M059J (cell line): ENCODE measurements around the gene CRISP1. TPM values are rescaled to one million over a fixed set of nuclear protein-coding genes. Genes with fewer than 3 reads are reported as not detected.
A peak's percentile ranks its signal among the peaks of the same experiment; 100 is the strongest.
"Not testable (repeated sequence)": the region's sequence is repeated elsewhere in the genome, so short reads cannot be mapped to it uniquely, and the experiment has no call there.

Experiments
- DNase-seq: peaks from one replicate; pipeline ENCODE4 v3.0.0-alpha.2; 2012; ENCODE audit warnings: low read depth
- total RNA-seq: library from RNA; depleted of rRNA; stranded (reverse); fragments of >200 nt; shearing (Covaris generic); gene quantifications from 2 replicates; pipeline ENCODE4 v1.2.3, GENCODE V29; 2014; rRNA removed

Gene CRISP1
- total RNA-seq, 1 experiment from 2014 or later: not detected

GRCh38 chr6:49839957-49840356, 26.4 kb downstream of the CRISP1 start:
- DNase-seq: no peak

DNA sequence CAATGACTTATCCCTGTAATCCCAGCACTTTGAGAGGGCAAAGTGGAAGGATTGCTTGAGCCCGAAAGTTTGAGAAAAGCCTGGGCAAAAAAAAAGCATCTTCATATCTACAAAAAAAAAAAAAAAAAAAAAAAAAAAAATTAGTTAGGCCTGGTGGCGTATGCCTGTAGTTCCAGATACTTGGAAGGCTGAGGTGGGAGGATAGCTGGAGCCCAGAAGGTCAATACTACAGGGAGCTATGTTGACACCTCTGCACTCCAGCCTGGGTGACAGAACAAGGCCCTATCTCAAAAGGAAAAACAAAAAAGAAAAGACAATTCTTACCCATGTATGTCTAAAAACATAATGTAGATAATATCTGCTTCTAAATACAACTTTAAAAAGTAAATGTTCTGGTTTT, 27.2 kb downstream of the CRISP1 start:
- no peak for DNase-seq

GRCh38 chr6:49835140-49835539, 31.2 kb downstream of the CRISP1 start:
- DNase-seq: no peak

DNA sequence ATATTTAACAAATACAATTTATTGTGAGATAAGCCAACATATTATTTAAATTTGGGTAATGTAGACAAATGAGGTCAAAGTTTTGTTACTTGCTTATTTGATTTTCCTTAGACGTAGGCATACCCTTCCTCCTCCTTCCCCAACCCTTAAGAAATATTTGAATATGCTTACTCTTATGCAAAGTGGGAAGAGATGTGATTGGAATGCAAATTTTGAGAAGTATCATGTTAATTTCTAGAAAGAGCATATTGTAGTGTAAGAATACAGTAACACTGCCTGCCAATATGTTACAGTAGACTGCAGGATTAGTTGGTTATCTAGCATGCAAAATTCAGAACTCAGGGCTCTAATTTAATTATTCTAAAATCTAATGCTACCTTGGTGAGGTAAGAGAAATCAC, 32.9 kb downstream of the CRISP1 start:
- DNase-seq: no peak

GRCh38 chr6:49826743-49827406, 39.5 kb downstream of the CRISP1 start:
- peak; percentile 1 for DNase-seq

DNA sequence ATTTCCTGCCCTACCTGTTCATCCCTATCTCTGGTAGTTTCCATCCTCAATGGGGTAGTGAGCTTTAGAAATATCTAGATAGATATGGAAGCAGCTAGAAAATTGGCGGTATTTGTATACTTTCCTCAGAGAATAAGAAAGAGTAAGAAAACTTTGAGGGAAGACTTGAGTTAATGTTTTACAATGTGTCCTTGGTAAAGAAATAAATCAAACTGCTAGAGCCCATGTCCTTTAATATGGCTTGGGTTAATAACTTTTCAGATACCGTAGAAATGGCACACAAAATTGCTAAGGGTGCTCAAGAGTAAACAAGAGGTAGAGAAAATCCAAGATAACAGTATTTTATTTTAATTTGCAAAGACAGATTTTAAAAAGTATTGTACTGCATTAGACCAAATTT, 51.2 kb downstream of the CRISP1 start:
- DNase-seq: no peak

GRCh38 chr6:49813248-49813647, 53.1 kb downstream of the CRISP1 start:
- DNase-seq: no peak

GRCh38 chr6:49806145-49806544, 60.2 kb downstream of the CRISP1 start:
- DNase-seq: no peak

DNA sequence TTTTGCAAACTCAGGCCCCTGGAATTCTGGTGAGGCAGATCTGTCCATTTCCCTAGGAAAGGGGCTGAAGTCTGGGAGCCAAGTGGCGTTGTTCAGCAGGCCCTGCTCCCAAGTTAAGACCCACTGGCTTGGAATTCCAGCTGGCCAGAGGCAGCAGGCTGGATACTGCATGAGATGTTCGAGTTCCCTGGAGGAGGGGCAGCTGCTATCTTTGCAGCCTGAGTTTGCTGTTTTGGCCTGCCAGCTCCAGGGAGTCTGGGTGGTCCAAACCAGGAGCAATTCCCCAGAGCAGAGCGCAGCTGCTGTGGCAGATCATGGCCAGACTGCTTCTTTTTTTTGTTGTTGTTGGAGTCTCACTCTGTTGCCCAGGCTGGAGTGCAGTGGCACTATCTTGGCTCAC, 61.1 kb downstream of the CRISP1 start:
- DNase-seq: no peak

DNA sequence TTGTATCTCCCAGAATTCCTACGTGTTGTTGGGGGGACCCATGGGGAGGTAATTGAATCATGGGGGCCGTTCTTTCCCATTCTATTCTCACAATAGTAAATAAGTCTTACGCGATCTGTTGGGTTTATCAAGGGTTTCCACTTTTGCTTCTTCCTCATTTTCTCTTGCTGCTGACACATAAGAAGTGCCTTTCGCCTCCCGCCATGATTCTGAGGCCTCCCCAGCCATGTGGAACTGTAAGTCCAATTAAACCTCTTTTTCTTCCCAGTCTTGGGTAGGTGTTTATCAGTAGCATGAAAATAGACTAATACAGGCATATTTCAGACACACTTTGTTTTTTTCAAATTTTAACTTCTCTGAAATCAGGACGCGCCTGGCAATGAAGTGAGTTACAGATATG, 64.8 kb downstream of the CRISP1 start:
- no peak for DNase-seq

DNA sequence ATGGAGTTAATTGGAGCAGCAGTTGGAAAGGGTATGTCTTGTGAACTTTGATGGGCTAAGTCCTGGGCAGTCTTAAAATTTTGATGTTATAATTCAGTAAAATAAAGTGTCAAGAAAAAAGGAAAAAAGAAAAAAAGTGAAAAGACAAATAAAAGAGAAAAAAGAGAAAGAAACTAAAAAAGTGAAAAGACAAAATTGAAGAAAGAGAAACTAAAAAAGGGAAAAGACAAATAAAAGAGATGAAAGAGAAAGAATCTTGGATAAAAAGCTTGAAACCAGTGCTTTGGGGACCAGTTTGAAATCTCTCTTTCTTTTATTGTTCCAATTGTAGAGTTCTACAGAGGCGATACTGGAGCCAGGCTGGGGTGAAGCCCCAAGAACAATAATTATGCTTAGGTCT, 67.2 kb downstream of the CRISP1 start:
- no peak for DNase-seq

DNA sequence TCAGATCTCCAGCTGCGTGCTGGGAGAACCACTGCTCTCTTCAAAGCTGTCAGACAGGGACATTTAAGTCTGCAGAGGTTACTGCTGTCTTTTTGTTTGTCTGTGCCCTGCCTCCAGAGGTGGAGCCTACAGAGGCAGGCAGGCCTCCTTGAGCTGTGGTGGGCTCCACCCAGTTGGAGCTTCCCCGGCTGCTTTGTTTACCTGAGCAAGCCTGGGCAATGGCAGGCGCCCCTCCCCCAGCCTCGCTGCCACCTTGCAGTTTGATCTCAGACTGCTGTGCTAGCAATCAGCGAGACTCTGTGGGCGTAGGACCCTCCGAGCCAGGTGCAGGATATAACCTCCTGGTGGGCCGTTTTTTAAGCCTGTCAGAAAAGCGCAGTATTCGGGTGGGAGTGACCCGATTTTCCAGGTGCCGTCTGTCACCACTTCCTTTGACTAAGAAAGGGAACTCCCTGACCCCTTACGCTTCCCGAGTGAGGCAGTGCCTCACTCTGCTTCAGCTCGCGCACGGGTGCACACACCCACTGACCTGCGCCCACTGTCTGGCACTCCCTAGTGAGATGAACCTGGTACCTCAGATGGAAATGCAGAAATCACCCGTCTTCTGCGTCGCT, 69.4 kb downstream of the CRISP1 start:
- DNase-seq: not testable (repeated sequence)

DNA sequence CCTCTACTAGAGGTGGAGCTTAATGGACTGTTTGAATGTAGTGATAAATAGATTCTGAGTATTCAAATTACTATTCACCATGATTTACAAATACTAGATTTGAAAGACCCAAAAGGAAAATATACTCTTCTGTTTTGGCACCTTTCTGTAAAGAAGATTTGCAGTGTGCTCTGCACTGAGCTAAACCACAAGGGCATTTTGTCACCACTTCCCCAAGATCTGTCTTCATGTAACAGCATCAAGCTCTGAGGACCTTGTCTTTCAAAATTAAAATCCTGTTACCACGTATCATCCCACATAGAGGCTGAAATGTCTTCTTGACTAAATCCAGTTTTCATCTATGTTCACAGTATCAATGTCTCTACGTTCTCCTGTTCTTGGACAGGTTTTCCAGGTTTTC, 76.0 kb downstream of the CRISP1 start:
- DNase-seq: no peak

DNA sequence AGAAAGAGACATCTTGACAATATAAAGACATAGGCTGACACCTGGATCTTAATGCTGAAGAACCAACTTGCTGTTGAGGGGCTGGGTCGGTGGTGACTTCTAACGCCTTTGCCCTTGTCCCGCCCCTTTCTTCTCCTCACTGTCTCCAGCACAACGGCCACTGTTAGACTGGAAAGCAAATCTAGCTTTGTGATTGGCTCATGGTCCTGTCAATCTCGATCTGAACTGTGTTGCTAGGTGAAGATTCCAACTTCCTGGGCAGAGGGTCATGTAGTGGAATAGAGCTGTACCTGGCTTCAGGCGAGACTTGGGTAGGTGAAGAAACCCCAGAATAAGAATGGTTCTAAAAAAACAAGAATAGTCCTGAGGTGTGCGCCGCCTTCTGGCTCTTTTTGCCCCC, 79.2 kb downstream of the CRISP1 start, which contains the start of gene PGK2:
Gene PGK2, minus strand, starts transcription at position 110 of the 400 bp plus-strand sequence. Its CDS starts 98 bp downstream, at position 12.
- DNase-seq: peak; percentile 33

- DNase-seq: no peak
Measured at GRCh38 chr6:49784272-49784671, 82.1 kb downstream of the CRISP1 start.

Other genes starting within 250 kb of the CRISP1 start
- gene RHAG, start 229.7 kb downstream of the CRISP1 start, total RNA-seq: not detected in 2 replicates
- gene CRISP2, start 153.0 kb downstream of the CRISP1 start, total RNA-seq: not detected in 2 replicates
- not detected in 2 replicates for gene CRISP3, start 122.1 kb downstream of the CRISP1 start, total RNA-seq
- gene PGK2, start 79.2 kb downstream of the CRISP1 start, total RNA-seq: not detected in 2 replicates
- gene DEFB114, start 97.6 kb upstream of the CRISP1 start, total RNA-seq: not detected in 2 replicates
- not detected in 2 replicates for gene DEFB113, start 103.1 kb upstream of the CRISP1 start, total RNA-seq
- not detected in 2 replicates for gene DEFB110, start 155.5 kb upstream of the CRISP1 start, total RNA-seq
- not detected in 2 replicates for gene DEFB112, start 183.4 kb upstream of the CRISP1 start, total RNA-seq